Activated CD4-positive, alpha-beta T cell treated with anti-CD3 and anti-CD28 coated beads, Interleukin-2, amount 10 ng/mL, durations not matched to agents 24 days and 14 days (primary cell): ENCODE results near the gene SH3RF1. TPM values are rescaled to one million over a fixed set of nuclear protein-coding genes. Genes with fewer than 3 reads are reported as not detected.
A peak's percentile ranks its signal among the peaks of the same experiment; 100 is the strongest.
"Not testable (repeated sequence)": the region's sequence is repeated elsewhere in the genome, so short reads cannot be mapped to it uniquely, and the experiment has no call there.

Source experiments
- DNase-seq: peaks from one replicate; pipeline ENCODE4 v3.0.0; 2022
- H3K27ac Mint-ChIP-seq: one replicate; pipeline ENCODE4 v1.8.0; 2022; ENCODE audit warnings: mild to moderate bottlenecking, mixed read lengths
- H3K27me3 Mint-ChIP-seq: one replicate; pipeline ENCODE4 v1.8.0; 2022; ENCODE audit warnings: mixed read lengths
- H3K36me3 Mint-ChIP-seq: one replicate; pipeline ENCODE4 v1.8.0; 2022; ENCODE audit warnings: low read depth, mild to moderate bottlenecking, mixed read lengths
- H3K4me1 Mint-ChIP-seq: one replicate; pipeline ENCODE4 v1.8.0; 2021; ENCODE audit warnings: mixed read lengths
- H3K4me3 Mint-ChIP-seq: one replicate; pipeline ENCODE4 v1.8.0; 2022; ENCODE audit warnings: mild to moderate bottlenecking, moderate library complexity, mixed read lengths
- H3K9me3 Mint-ChIP-seq: one replicate; pipeline ENCODE4 v1.8.0; 2021; ENCODE audit warnings: mixed read lengths
- intact Hi-C: fragments of 100-400 bp; cut with micrococcal nuclease; formaldehyde crosslinking; loops from one replicate; pipeline ENCODE4 v1.15.1; 2023
- total RNA-seq: library from RNA; stranded (reverse); gene quantifications from 2 replicates; pipeline ENCODE4 v1.2.3, GENCODE V29; 2022

SH3RF1 gene
- total RNA-seq, 1 donor from 2014 or later: 0.68 TPM

DNA sequence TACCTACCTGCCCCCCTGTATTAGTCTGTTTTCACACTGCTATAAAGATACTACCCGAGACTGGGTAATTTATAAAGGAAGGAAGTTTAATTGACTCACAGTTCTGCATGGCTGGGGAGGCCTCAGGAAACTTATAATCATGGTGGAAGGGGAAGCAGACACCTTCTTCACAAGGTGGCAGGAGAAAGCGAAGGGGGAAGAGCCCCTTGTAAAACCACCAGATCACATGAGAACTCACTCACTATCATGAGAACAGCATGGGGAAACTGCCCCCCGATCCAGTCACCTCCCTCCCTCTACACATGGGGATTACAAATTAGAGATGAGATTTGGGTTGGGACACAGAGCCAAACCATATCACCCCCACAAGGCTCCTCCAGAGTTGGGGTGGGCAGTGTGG is 17.2 kb upstream of the SH3RF1 start:
- intact Hi-C loops, H3K9me3 Mint-ChIP-seq, H3K27ac Mint-ChIP-seq, H3K4me3 Mint-ChIP-seq, H3K27me3 Mint-ChIP-seq, H3K36me3 Mint-ChIP-seq, H3K4me1 Mint-ChIP-seq: not testable (repeated sequence)
- peak; percentile 18 for DNase-seq

DNA sequence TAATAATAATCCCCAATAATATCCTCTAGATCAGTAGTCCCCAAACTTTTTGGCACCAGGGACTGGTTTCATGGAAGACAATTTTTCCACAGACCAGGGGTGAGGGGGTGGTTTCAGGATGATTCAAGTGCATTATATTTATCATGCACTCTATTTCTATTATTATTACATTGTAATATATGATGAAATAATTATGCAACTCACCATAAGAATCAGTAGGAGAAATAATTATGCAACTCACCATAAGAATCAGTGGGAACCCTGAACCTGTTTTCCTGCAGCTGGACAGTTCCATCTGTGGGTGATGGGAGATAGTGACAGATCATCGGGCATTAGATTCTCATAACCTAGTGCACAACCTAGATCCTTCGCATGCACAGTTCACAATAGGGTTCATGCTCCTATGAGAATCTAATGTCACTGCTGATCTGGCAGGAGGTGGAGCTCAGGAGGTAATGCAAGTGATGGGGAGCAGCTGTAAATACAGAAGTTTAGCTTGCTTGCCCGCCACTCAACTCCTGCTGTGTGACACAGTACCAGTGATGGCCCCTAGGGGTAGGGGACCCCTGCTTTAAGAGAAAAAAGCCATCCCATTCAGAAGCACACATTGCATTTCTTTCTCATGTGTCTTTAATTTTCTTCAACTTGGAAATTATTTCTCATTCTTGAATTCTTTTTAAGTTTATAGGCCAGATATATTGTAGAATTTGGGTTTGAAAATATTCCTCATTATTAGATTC is 16.0 kb upstream of the SH3RF1 start:
- H3K9me3 Mint-ChIP-seq: no peaks in the 10 kb centered on the region
- H3K27me3 Mint-ChIP-seq: no peaks in the 10 kb centered on the region
- H3K4me3 Mint-ChIP-seq: no peak overlapping the region
- H3K36me3 Mint-ChIP-seq: no peaks in the 10 kb centered on the region
- H3K4me1 Mint-ChIP-seq: no peaks in the 10 kb centered on the region
- DNase-seq: peak; percentile 44
- no peak overlapping the region for H3K27ac Mint-ChIP-seq
- intact Hi-C loops: no loop called here

DNA sequence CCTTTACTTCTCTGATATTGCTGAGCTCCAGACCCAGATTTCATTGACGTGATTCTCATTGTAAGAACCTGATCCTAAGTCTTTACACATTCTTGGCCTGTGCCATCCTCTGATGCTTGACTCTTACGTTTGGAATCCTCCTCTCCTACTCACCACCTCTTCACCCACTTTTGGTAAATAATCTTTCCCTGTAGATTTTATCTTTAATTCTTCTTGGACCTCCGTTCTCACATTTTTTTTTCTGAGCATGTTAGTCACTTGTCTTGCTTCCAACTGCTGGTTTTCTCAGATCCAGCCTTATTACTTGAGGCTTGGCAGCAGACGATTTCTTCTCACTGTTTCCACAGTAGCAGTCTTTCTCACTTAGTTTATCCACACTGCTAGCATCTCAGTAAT is 12.4 kb upstream of the SH3RF1 start:
- H3K36me3 Mint-ChIP-seq: no peaks in the 10 kb centered on the region
- intact Hi-C loops: no loop called here
- H3K4me1 Mint-ChIP-seq: no peaks in the 10 kb centered on the region
- H3K27ac Mint-ChIP-seq: no peak overlapping the region
- H3K27me3 Mint-ChIP-seq: peaks cover 5% of the 10 kb centered on the region
- DNase-seq: peak; percentile 8
- H3K9me3 Mint-ChIP-seq: no peaks in the 10 kb centered on the region
- no peak overlapping the region for H3K4me3 Mint-ChIP-seq

DNA sequence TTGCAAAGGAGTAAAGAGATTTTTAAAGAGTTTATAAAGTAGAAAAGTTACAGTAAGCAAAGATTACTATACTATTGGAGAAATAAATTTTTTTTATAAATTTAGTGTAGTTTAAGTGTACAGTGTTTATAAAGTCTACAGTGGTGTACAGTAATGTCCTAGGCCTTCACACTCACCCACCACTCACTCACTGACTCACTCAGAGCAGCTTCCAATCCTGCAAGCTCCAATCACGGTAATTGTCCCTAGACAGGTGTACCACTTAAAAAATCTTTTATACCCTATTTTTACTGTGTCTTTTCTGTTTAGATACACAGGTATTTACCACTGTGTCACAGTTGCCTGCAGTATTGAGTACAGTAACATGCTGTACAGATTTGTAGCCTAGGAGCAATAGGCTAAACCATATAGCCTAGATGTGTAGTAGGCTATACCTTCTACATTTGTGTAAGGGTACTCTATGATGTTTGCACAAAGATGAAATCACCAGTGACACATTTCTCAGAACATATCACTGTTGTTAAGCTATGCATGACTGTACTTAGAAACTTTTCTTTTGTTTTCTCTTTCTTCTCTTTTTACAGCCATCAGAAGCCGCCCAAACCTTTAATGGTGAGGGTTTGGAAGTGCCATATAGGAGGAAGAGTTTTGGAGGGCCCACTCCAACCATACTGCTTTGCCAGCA is 11.8 kb upstream of the SH3RF1 start:
- Mint-ChIP-seq H3K27ac (no peak overlapping the region), H3K4me3 (no peak overlapping the region), H3K9me3 (no peaks in the 10 kb centered on the region), H3K27me3 (peaks cover 5% of the 10 kb centered on the region), H3K36me3 (no peaks in the 10 kb centered on the region), H3K4me1 (no peaks in the 10 kb centered on the region)
- intact Hi-C loops: no loop called here
- peak; percentile 37 for DNase-seq

DNA sequence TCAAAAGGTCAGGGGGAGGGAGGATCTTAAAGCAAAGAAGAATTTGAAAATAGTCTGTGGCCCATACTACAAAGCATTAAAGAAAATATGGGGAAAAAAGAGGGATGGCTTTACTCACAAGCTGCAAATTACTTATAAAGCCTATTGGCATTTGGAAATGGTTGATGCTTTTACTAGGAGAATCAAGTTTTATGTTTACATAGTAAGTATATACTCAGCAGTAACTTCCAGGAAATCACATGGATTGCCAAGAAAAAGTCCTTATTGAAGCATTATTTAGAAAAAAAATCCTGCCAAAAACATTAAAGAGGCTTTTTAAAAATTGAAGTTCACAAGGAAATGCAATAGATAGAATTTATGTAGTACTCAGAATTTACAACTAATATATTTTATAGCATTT is 8.4 kb upstream of the SH3RF1 start:
- Mint-ChIP-seq H3K4me3 (no peak overlapping the region), H3K4me1 (peaks cover 3% of the 10 kb centered on the region), H3K36me3 (no peaks in the 10 kb centered on the region), H3K9me3 (no peaks in the 10 kb centered on the region), H3K27ac (no peak overlapping the region), H3K27me3 (peaks cover 28% of the 10 kb centered on the region)
- intact Hi-C loops: no loop called here
- no peak for DNase-seq

DNA sequence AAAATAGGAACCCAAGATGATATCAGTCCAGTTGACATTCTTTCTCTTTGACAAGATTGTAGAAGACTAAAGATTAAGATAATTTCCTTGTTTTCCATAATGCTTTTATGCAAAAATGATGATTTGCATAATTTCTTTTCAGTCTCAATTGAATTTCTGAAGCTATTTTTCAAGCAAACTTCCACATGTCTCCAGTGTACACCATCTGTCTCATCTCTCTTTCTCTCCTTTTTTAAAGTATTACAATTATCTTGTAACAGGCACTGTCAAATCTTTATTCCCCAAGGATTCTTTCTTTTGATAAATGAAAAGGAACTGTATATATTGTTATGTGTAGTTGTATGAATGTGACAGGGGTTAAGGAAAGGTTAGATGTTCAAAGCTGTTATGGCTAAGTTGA is 7.9 kb upstream of the SH3RF1 start:
- intact Hi-C loops: no loop called here
- no peak overlapping the region for H3K4me3 Mint-ChIP-seq
- no peaks in the 10 kb centered on the region for H3K9me3 Mint-ChIP-seq
- peaks cover 5% of the 10 kb centered on the region for H3K4me1 Mint-ChIP-seq
- H3K36me3 Mint-ChIP-seq: no peaks in the 10 kb centered on the region
- DNase-seq: no peak
- H3K27ac Mint-ChIP-seq: no peak overlapping the region
- peaks cover 31% of the 10 kb centered on the region for H3K27me3 Mint-ChIP-seq

DNA sequence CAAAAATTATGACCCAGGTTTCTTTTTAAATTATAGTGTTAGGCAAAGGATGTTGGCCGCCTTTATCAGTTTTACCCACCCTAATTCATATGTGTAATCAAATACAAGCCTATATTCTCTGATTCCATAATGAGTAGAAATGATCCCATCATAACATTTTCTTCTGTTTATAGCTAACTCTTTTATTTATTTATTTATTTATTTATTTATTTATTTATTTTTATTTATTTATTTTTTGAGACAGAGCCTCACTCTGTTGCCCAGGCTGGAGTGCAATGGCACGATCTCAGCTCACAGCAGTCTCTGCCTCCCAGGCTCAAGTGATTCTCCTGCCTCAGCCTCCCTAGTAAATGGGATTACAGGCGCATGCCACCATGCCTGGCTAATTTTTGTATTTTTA is 7.1 kb upstream of the SH3RF1 start:
- H3K9me3 Mint-ChIP-seq, H3K27ac Mint-ChIP-seq, intact Hi-C loops, H3K4me1 Mint-ChIP-seq, H3K36me3 Mint-ChIP-seq, H3K4me3 Mint-ChIP-seq: not testable (repeated sequence)
- peaks cover 36% of the 10 kb centered on the region for H3K27me3 Mint-ChIP-seq
- peak; percentile 6 for DNase-seq

DNA sequence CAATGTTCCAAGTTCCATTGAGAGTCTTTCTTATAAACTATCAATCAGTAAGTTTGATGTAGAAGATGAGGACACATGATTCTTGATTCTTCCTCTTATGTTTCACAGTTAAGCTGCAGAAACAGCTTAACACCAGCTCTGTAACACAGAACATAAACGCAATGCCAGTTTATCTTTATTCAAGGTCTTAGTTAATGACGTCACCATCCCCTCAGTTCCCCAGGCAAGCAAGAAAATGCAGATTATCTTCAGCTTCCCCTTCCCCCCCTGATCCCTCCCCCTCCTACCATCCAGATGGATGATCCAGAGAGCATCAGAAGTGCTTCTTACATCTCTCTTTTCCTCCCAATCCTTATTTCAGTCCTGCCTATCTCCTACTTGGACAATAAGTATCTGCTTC is 4.4 kb upstream of the SH3RF1 start:
- Mint-ChIP-seq H3K4me3 (no peak overlapping the region), H3K27me3 (peaks cover 55% of the 10 kb centered on the region), H3K9me3 (no peaks in the 10 kb centered on the region), H3K36me3 (no peaks in the 10 kb centered on the region), H3K4me1 (peaks cover 8% of the 10 kb centered on the region), H3K27ac (no peak overlapping the region)
- DNase-seq: peak; percentile 12
- intact Hi-C loops: no loop called here

DNA sequence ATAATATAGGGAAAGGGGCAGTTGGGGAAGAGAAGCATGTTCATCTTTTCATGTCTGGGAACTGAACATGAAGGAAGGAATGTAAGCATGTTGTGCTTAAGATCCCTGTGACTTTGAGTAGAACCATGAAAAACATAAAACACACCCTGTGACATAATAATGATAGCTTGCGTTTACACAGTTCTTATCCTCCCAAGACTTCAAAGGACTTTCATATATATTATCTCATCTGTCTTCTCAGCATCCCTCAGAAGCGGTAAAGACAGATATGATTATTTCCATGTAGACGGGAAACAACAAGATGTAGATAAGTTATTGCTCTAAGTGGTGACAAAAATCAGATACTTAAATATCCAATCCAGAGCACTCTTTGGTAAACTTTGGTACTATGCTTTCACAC is 3.3 kb upstream of the SH3RF1 start:
- H3K4me1 Mint-ChIP-seq: peaks cover 10% of the 10 kb centered on the region
- peaks cover 63% of the 10 kb centered on the region for H3K27me3 Mint-ChIP-seq
- H3K4me3 Mint-ChIP-seq: no peak overlapping the region
- intact Hi-C loops: loop anchor here (5.0 kb wide), 2 partner anchors 138 to 213 kb away; no protein-coding TSS in a partner anchor
- no peaks in the 10 kb centered on the region for H3K9me3 Mint-ChIP-seq
- no peak overlapping the region for H3K27ac Mint-ChIP-seq
- peak; percentile 37 for DNase-seq
- no peaks in the 10 kb centered on the region for H3K36me3 Mint-ChIP-seq

DNA sequence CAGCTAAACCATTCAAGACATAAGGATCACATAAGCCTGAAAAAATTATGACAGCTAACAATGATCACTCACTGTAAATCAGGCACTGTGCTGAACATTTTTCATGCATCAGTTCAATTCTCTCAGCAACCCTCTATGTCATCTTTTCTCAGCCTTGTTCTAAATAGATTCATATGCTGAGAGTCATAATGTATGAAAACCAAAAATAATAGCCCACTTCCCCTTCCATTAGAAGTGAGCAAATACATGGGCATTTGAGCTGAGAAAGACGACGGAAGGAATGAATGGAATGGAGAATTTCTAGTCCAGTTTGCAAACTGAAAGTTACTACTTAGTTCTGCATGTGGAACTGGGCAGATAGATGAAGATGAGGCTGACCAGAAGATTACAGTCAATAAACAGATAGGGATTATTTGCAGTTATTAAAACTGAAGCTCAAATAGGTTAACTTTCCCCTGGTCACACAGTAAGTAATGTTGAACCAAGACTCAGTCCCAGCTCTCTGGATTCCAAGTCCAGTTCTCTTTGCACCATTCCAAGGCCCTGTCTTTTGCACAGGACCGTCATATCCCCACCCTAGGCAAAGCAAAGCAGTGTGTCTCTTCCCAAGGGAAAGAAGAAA is 1.6 kb upstream of the SH3RF1 start:
- Mint-ChIP-seq H3K9me3 (no peaks in the 10 kb centered on the region), H3K27me3 (peaks cover 64% of the 10 kb centered on the region), H3K36me3 (no peaks in the 10 kb centered on the region), H3K4me1 (peaks cover 10% of the 10 kb centered on the region), H3K4me3 (peak overlapping the region; percentile 69), H3K27ac (no peak overlapping the region)
- intact Hi-C loops: loop anchor here (5.0 kb wide), 2 partner anchors 140 to 215 kb away; no protein-coding TSS in a partner anchor
- peak; percentile 39 for DNase-seq

DNA sequence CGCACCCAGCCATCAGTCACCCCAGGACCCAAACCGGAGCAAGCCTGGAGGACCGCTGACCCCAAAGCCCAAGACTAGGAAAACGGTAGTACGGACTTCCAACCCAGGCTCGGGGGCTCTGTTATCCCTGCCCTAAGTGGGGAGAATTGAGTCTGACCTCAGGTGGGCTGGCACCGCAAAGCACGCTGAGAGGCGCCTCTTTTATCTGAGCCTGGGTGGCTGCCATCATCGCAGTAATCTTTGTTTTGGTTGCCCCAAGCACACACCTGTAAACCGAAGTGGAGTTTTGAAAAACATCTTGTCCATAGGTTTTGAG is 894 bp upstream of the SH3RF1 start:
- no peak overlapping the region for H3K27ac Mint-ChIP-seq
- peak; percentile 52 for DNase-seq
- H3K4me1 Mint-ChIP-seq: peaks cover 10% of the 10 kb centered on the region
- no peaks in the 10 kb centered on the region for H3K36me3 Mint-ChIP-seq
- no peaks in the 10 kb centered on the region for H3K9me3 Mint-ChIP-seq
- intact Hi-C loops: loop anchor here (2.0 to 5.0 kb wide), 4 partner anchors 45 to 261 kb away; partner anchors contain the start of gene CBR4
- H3K27me3 Mint-ChIP-seq: peaks cover 66% of the 10 kb centered on the region
- H3K4me3 Mint-ChIP-seq: peak overlapping the region; percentile 69

DNA sequence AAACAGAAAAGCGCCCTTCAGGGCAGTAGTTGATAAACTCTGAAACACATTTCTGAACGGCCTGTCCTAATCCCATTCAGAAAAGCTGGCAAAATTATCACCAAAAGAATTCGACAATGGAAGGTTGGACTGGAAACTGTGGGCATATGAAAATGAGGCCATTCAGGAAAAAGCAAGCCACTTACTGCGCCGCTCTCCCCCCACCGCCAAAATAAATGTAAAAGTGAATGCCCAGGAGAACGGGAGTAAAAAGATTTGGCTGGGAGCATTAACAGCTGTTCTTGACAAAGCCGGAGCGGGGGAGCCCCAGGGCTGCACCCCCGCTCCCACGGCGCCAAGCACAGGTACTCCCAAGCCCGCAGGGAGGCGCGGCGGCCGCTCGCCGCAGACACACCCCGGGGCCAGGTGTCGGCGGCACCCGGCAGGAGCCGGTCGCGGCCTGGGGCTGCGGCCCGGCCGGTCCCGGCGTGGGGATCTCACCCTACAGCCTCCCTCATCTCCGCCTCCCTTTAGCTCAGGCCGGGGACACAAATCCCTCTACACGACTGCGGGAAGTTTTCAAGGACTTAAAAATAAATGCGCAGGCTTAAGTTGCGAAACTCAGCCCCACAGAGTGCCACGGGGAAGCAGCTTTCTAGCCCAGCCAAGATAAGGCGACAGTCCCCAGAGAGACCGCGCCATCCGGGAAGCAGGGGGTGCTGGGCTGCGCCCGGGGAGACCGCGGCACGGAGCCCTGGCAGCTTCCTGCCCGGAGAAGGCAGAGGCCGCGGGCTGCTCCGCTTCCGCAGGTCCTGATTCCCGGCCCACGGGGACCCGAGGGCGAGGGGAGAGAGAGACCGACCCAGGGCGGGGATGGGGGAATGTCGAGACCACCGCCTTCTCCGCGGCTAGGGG is 593 bp downstream of the SH3RF1 start:
- no peaks in the 10 kb centered on the region for H3K9me3 Mint-ChIP-seq
- intact Hi-C loops: loop anchor here (2.0 to 5.0 kb wide), 4 partner anchors 43 to 259 kb away; partner anchors contain the start of gene CBR4
- no peak overlapping the region for H3K27ac Mint-ChIP-seq
- peak overlapping the region; percentile 83 for H3K4me3 Mint-ChIP-seq
- H3K27me3 Mint-ChIP-seq: peaks cover 60% of the 10 kb centered on the region
- DNase-seq: peak; percentile 79
- peaks cover 10% of the 10 kb centered on the region for H3K4me1 Mint-ChIP-seq
- no peaks in the 10 kb centered on the region for H3K36me3 Mint-ChIP-seq

DNA sequence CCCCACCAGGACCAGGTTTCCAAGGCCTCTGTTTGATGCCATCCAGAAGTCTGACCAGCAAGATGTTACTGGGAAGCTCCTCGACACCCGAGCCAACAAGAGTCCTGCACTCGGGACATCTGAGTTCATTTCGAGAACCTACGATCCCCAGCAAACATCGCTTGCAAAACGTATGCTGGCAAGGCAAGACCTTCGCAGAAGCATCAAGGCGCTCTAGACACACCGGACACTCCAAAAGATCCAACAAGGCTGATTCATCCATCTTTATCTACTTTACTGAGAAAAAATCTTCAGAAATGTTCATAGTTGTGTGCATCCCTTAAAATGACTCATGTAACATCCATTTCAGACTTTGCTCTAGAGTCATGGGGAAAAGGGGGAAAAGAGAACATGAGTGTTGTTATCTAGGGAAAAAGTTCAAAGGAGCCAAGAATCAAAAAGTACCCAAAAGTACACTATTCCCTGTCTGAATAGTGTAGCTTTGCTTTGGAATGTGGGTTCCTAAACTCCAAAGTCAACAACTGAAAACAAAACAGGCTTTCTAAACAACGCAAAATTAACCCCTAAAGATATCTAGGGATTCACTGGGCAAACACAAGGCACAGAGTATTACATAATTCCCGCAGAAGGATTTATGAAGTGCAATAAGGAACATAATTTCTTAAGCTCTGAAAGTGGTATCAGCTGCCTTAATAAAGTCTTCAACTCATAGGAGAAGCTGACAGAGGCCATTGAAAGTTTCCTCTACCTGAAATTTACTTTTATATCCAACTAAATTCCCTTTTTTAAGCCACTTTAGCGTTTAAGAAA is 1.6 kb downstream of the SH3RF1 start:
- intact Hi-C loops: no loop called here
- H3K9me3 Mint-ChIP-seq: no peaks in the 10 kb centered on the region
- DNase-seq: no peak
- H3K4me1 Mint-ChIP-seq: peaks cover 7% of the 10 kb centered on the region
- no peak overlapping the region for H3K27ac Mint-ChIP-seq
- H3K27me3 Mint-ChIP-seq: peaks cover 58% of the 10 kb centered on the region
- no peaks in the 10 kb centered on the region for H3K36me3 Mint-ChIP-seq
- H3K4me3 Mint-ChIP-seq: peak overlapping the region; percentile 83
